DND-41 (cell line): Measurements from ENCODE around the gene PRKCB.

Experiments used
- ATAC-seq: fragments of 200-7000 bp; cut with Tn5 transposase; 3 replicates; pipeline ENCODE4 v1.9.1; 2021; ENCODE audit warnings: low read depth; ENCODE audit not compliant: insufficient read depth
- DNase-seq: peaks from one replicate; pipeline ENCODE4 v3.0.0-alpha.2; 2020
- H2AFZ ChIP-seq: 2 replicates; pipeline ENCODE4 v1.6.0; 2012; ENCODE audit warnings: low read depth, low read length
- H3K27ac ChIP-seq: 2 replicates; pipeline ENCODE4 v1.5.1; 2012; ENCODE audit warnings: low read length, inconsistent platforms
- H3K27me3 ChIP-seq: fragments of 200-600 bp; sonication (generic); 2 replicates; pipeline ENCODE4 v1.6.0; 2012; ENCODE audit warnings: low read length, mild to moderate bottlenecking, inconsistent platforms; ENCODE audit not compliant: insufficient read depth, poor library complexity
- H3K36me3 ChIP-seq: 2 replicates; pipeline ENCODE4 v1.5.1; 2012; ENCODE audit warnings: low read length, inconsistent platforms; ENCODE audit not compliant: insufficient read depth
- H3K4me1 ChIP-seq: 2 replicates; pipeline ENCODE4 v1.5.1; 2012; ENCODE audit warnings: mild to moderate bottlenecking, low read length; ENCODE audit not compliant: insufficient read depth
- H3K4me2 ChIP-seq: 2 replicates; pipeline ENCODE4 v1.6.0; 2012; ENCODE audit warnings: mild to moderate bottlenecking, moderate library complexity, low read length, inconsistent platforms; ENCODE audit not compliant: insufficient read depth
- H3K4me3 ChIP-seq, 2 experiments: fragments of 200-600 bp in 1 of 2; shearing (Covaris generic) in 1 of 2; 2 replicates each; pipeline ENCODE4 v1.5.1; 2012 to 2016; ENCODE audit warnings: inconsistent platforms in 2 of 2, low read length in 2 of 2, mild to moderate bottlenecking in 2 of 2, low read depth in 1 of 2, moderate library complexity in 1 of 2
- H3K79me2 ChIP-seq: 2 replicates; pipeline ENCODE4 v1.6.0; 2012; ENCODE audit warnings: low read length, inconsistent platforms; ENCODE audit not compliant: insufficient read depth
- H3K9ac ChIP-seq: 2 replicates; pipeline ENCODE4 v1.6.0; 2012; ENCODE audit warnings: low read depth, mild to moderate bottlenecking, inconsistent platforms, low read length, moderate library complexity
- H3K9me3 ChIP-seq: 2 replicates; pipeline ENCODE4 v1.5.1; 2012; ENCODE audit warnings: low read length, moderate library complexity, mild to moderate bottlenecking, inconsistent platforms; ENCODE audit not compliant: insufficient read depth, severe bottlenecking
- H4K20me1 ChIP-seq: 2 replicates; pipeline ENCODE4 v1.6.0; 2012; ENCODE audit warnings: low read length; ENCODE audit not compliant: insufficient read depth
- CTCF ChIP-seq: IDR thresholded peaks from 2 replicates; pipeline ENCODE4 v1.5.1; 2012; ENCODE audit warnings: borderline replicate concordance, low read length, moderate library complexity, mild to moderate bottlenecking; ENCODE audit not compliant: poor library complexity, severe bottlenecking; ENCODE audit errors: extremely low read depth
- EZH2 ChIP-seq: IDR thresholded peaks from 3 replicates; pipeline ENCODE4 v1.6.1; 2012; ENCODE audit warnings: borderline replicate concordance, low read depth, mild to moderate bottlenecking, moderate library complexity, low read length, inconsistent platforms; ENCODE audit not compliant: severe bottlenecking

Gene PRKCB

GRCh38 chr16:23821875-23822688 is 13.7 kb upstream of the PRKCB start:
- Histone ChIP-seq H3K36me3 (no peaks in the 10 kb centered on the region), H3K4me2 (no peak overlapping the region), H3K9ac (no peak overlapping the region), H3K79me2 (no peaks in the 10 kb centered on the region), H3K27me3 (no peaks in the 10 kb centered on the region), H3K27ac (no peak overlapping the region), H4K20me1 (no peaks in the 10 kb centered on the region), H3K4me1 (peaks cover 15% of the 10 kb centered on the region), H3K9me3 (no peaks in the 10 kb centered on the region), H3K4me3 (no peak overlapping the region), H2AFZ (no peak overlapping the region)
- ATAC-seq = no peak
- TF ChIP-seq EZH2 (no peak), CTCF (no peak)
- DNase-seq = no peak

DNA sequence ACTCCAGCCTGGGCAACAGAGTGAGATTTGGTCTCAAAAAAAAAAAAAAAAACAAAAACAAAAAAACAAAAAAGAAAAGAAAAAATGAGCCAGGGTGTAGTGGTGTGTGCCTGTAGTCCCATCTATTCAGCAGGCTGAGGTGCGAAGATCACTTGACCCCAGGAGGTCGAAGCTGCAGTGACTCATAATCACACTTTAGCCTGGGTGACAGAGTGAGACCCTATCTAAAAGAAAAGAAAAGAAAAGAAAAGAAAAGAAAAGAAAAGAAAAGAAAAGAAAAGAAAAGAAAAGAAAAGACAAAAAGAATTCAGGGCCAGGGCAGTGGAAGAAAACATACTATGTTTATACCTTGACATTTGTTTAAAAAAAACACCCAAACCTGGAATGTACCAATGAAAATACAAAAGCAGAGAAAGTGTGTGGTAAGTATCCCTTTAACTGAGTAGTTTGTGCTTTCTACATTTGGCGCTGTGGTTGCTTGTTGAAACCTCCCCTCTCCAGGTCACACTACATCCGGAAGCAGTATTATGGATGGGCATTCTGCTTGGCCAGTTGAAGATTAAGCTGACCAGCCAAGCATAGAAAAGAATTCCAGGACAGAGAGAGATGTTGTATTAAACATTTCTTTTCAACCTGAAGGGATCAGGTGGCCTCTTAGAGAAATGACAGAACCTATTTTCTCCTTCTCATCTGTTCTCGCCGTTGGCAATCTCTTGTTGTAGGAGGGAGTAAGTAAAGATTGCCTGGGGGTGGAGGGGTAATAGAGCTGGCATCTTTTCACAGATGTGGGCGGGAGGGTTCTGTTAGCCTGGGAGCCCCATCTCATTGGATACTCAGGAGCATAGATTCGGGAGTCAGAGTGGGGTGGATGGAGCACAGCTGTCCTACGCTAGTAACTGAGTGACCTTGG is 12.1 kb upstream of the PRKCB start:
- Histone ChIP-seq H2AFZ (peak overlapping the region; percentile 22; the same call in 1 of the 2 replicates), H3K79me2 (no peaks in the 10 kb centered on the region), H3K27ac (no peak overlapping the region), H3K4me1 (peaks cover 18% of the 10 kb centered on the region), H3K36me3 (no peaks in the 10 kb centered on the region), H4K20me1 (no peaks in the 10 kb centered on the region), H3K27me3 (no peaks in the 10 kb centered on the region), H3K4me3 (no peak overlapping the region), H3K9me3 (peaks cover under 1% of the 10 kb centered on the region), H3K9ac (no peak overlapping the region), H3K4me2 (no peak overlapping the region)
- no peak for ATAC-seq
- no peak for DNase-seq
- no peak for TF ChIP-seq EZH2
- no peak for TF ChIP-seq CTCF

DNA sequence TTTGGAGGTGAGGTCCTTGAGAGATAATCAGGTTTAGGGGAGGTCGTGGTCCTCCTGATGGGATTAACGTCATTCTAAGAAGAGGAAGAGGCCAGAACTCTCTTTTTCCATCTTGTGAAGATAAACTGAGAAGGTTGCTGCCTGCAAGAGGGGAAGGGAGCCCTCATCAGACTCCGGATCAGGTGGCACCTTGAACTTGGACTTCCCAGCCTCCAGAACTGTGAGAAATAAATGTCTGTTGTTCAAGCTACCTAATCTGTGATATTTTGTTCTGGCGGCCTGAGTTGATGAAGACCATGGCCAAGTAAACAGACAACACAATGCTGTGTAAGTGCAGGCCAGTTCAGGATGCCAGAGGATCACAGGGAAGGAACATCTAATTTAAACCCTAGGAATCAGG is 10.9 kb upstream of the PRKCB start:
- H4K20me1 ChIP-seq = no peaks in the 10 kb centered on the region
- H3K36me3 ChIP-seq = no peaks in the 10 kb centered on the region
- no peak for ATAC-seq
- peaks cover 10% of the 10 kb centered on the region for H3K9me3 ChIP-seq
- no peaks in the 10 kb centered on the region for H3K27me3 ChIP-seq
- no peak overlapping the region for H3K4me3 ChIP-seq
- H3K79me2 ChIP-seq = no peaks in the 10 kb centered on the region
- H3K27ac ChIP-seq = no peak overlapping the region
- DNase-seq = no peak
- peaks cover 18% of the 10 kb centered on the region for H3K4me1 ChIP-seq
- H3K4me2 ChIP-seq = no peak overlapping the region
- no peak for TF ChIP-seq CTCF
- no peak for TF ChIP-seq EZH2
- H3K9ac ChIP-seq = no peak overlapping the region
- no peak overlapping the region for H2AFZ ChIP-seq
